Nephron progenitor cell (in vitro differentiated cells): ENCODE measurements around the gene PPHLN1.
"Not testable (repeated sequence)": the region's sequence is repeated elsewhere in the genome, so short reads cannot be mapped to it uniquely, and the experiment has no call there.

Source experiments
- DNase-seq: peaks from one replicate; pipeline ENCODE4 v3.0.0; 2021
- H3K27ac Mint-ChIP-seq: 2 replicates; pipeline ENCODE4 v1.8.0; 2021; ENCODE audit warnings: mild to moderate bottlenecking, moderate library complexity, mixed read lengths
- H3K27me3 Mint-ChIP-seq: 2 replicates; pipeline ENCODE4 v1.8.0; 2021; ENCODE audit warnings: mild to moderate bottlenecking, low read depth, mixed read lengths; ENCODE audit not compliant: poor library complexity
- H3K36me3 Mint-ChIP-seq: 2 replicates; pipeline ENCODE4 v1.8.0; 2021; ENCODE audit warnings: low read depth, mixed read lengths
- H3K4me1 Mint-ChIP-seq: 2 replicates; pipeline ENCODE4 v1.8.0; 2021; ENCODE audit warnings: mixed read lengths
- H3K4me3 Mint-ChIP-seq: 2 replicates; pipeline ENCODE4 v1.8.0; 2021; ENCODE audit warnings: mild to moderate bottlenecking, moderate library complexity, mixed read lengths
- H3K9me3 Mint-ChIP-seq: 2 replicates; pipeline ENCODE4 v1.8.0; 2021; ENCODE audit warnings: mild to moderate bottlenecking, moderate library complexity, mixed read lengths
- TF ChIP-seq, protein P1 (sequence below): fragments of 200-600 bp; sonication (generic); IDR thresholded peaks from 2 replicates; pipeline ENCODE4 v1.5.0; 2021; ENCODE audit warnings: antibody characterized with exemption

PPHLN1 gene

DNA sequence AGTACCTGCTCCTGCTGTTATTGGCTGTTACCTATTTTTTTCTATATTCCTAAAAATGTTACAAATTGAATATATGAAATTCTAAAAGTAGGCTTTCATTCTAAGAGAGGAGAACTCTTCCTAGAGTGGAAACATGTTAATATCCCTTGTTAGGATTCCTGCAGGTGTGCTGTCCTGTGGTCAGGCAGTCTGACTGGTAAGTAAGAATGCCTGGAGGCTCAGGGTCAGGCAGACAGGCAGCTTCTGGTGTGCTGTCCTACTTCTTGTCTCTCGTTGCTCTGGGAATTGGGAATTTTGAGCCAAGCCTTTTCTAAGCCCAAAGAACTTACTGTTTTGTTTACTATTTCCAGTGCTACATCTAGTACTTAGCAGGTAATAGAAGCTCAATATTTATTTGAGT lies 10.3 kb downstream of the PPHLN1 start:
- DNase-seq = no peak
- Mint-ChIP-seq H3K27ac (no peak overlapping the region), H3K9me3 (no peaks in the 10 kb centered on the region), H3K4me3 (no peak overlapping the region), H3K4me1 (peaks cover 4% of the 10 kb centered on the region), H3K27me3 (no peaks in the 10 kb centered on the region), H3K36me3 (peaks cover 26% of the 10 kb centered on the region)
- TF ChIP-seq, protein P1, sequence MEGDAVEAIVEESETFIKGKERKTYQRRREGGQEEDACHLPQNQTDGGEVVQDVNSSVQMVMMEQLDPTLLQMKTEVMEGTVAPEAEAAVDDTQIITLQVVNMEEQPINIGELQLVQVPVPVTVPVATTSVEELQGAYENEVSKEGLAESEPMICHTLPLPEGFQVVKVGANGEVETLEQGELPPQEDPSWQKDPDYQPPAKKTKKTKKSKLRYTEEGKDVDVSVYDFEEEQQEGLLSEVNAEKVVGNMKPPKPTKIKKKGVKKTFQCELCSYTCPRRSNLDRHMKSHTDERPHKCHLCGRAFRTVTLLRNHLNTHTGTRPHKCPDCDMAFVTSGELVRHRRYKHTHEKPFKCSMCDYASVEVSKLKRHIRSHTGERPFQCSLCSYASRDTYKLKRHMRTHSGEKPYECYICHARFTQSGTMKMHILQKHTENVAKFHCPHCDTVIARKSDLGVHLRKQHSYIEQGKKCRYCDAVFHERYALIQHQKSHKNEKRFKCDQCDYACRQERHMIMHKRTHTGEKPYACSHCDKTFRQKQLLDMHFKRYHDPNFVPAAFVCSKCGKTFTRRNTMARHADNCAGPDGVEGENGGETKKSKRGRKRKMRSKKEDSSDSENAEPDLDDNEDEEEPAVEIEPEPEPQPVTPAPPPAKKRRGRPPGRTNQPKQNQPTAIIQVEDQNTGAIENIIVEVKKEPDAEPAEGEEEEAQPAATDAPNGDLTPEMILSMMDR = no peak

- DNase-seq = no peak
- TF ChIP-seq, protein P1 = no peak
- H3K27ac Mint-ChIP-seq = no peak overlapping the region
- no peaks in the 10 kb centered on the region for H3K27me3 Mint-ChIP-seq
- peaks cover 26% of the 10 kb centered on the region for H3K36me3 Mint-ChIP-seq
- H3K9me3 Mint-ChIP-seq = no peaks in the 10 kb centered on the region
- peaks cover 4% of the 10 kb centered on the region for H3K4me1 Mint-ChIP-seq
- H3K4me3 Mint-ChIP-seq = no peak overlapping the region
Observed at GRCh38 chr12:42338280-42338679, 12.3 kb downstream of the PPHLN1 start.

DNA sequence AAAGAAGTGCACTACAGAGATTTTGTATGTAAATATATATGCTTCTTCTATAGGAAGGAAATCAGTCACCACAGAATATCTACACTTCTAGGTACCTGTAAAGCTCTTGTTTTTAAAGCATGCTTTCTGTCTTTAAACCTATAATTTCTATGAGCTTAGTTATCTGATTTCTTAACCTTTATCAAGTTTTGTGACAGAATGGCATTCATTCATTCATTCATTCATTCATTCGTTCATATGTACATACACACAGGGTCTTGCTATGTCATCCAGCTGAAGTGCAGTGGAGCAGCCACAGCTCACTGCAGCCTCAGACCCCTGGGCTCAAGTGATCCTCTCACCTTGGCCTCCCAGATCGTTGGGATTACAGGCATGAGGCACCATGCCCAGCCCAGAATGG lies 16.1 kb downstream of the PPHLN1 start:
- DNase-seq = no peak
- Mint-ChIP-seq H3K27me3 (no peaks in the 10 kb centered on the region), H3K36me3 (peaks cover 15% of the 10 kb centered on the region), H3K4me1 (no peaks in the 10 kb centered on the region), H3K27ac (no peak overlapping the region), H3K4me3 (no peak overlapping the region), H3K9me3 (peaks cover under 1% of the 10 kb centered on the region)
- TF ChIP-seq, protein P1 = no peak

- Mint-ChIP-seq H3K9me3 (peaks cover 6% of the 10 kb centered on the region), H3K36me3 (peaks cover 31% of the 10 kb centered on the region), H3K27ac (no peak overlapping the region), H3K4me3 (no peak overlapping the region), H3K4me1 (no peaks in the 10 kb centered on the region), H3K27me3 (no peaks in the 10 kb centered on the region)
- no peak for DNase-seq
- TF ChIP-seq, protein P1 = no peak
Observed at GRCh38 chr12:42343721-42344120, 17.8 kb downstream of the PPHLN1 start.

DNA sequence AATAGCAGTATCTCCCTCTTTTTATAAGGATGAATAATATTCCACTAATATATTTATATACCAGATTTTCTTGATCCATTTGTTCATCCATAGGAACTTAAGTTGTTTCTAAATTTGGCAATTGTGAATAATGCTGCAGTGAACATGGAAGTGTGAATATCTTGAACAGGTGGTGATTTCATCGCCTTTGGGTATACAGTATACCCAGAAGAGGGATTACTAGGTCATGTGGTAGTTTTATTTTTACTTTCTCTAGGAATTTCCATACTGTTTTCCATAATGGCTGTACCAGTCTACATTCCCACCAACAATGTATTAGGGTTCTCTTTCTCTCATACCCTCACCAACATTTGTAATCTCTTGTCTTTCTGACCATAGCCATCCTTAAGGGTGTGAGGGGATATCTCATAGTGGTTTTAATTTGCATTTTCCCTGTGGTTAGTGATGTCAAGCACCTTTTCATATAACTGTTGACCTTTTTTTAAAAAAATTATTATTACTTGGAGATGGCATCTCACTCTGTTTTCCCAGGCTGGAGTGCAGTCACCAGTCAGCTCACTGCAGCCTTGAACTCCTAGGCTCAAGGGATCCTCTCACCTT lies 20.5 kb downstream of the PPHLN1 start:
- Mint-ChIP-seq H3K4me1 (no peaks in the 10 kb centered on the region), H3K27ac (no peak overlapping the region), H3K4me3 (no peak overlapping the region), H3K9me3 (peaks cover 24% of the 10 kb centered on the region), H3K36me3 (peaks cover 46% of the 10 kb centered on the region), H3K27me3 (no peaks in the 10 kb centered on the region)
- no peak for DNase-seq
- TF ChIP-seq, protein P1 = no peak

DNA sequence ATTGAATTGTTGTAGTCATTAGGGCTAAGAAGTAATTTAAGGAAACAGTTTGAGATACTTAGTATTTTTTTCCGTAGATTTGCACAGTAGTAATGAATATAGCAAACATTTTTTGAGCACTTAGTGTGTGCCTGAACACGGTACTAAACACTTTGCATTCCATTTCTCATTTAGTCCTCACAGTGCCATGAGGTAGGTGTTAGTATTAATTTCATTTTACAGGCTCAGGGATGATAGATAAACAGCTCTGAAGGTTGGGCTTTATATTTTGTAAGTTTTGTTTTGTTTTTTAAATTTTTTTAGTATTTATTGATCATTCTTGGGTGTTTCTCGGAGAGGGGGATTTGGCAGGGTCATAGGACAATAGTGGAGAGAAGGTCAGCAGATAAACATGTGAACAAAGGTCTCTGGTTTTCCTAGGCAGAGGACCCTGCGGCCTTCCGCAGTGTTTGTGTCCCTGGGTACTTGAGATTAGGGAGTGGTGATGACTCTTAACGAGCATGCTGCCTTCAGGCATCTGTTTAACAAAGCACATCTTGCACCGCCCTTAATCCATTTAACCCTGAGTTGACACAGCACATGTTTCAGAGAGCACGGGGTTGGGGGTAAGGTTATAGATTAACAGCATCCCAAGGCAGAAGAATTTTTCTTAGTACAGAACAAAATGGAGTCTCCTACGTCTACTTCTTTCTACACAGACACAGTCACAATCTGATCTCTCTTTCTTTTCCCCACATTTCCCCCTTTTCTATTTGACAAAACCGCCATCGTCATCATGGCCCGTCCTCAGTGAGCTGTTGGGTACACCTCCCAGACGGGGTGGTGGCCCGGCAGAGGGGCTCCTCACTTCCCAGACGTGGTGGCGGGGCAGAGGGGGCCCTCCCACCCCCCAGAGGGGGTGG lies 23.4 kb downstream of the PPHLN1 start:
- not testable (repeated sequence) for DNase-seq, H3K4me1 Mint-ChIP-seq, H3K4me3 Mint-ChIP-seq, H3K27ac Mint-ChIP-seq, H3K27me3 Mint-ChIP-seq
- Mint-ChIP-seq H3K36me3 (peaks cover 62% of the 10 kb centered on the region), H3K9me3 (peaks cover 27% of the 10 kb centered on the region)

DNA sequence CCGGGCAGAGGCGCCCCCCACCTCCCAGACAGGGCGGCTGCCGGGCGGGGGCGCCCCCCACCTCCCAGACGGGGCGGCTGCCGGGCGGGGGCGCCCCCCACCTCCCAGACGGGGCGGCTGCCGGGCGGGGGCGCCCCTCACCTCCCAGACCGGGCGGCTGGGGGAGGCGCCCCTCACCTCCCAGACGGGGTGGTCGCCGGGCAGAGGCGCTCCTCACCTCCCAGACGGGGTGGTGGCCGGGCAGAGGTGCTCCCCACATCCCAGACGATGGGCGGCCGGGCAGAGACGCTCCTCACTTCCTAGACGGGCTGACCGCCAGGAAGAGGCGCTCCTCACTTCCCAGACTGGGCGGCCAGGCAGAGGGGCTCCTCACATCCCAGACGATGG lies 24.0 kb downstream of the PPHLN1 start:
- not testable (repeated sequence) for H3K27ac Mint-ChIP-seq, H3K27me3 Mint-ChIP-seq, H3K4me1 Mint-ChIP-seq, DNase-seq, H3K4me3 Mint-ChIP-seq
- H3K36me3 Mint-ChIP-seq = peaks cover 62% of the 10 kb centered on the region
- peaks cover 27% of the 10 kb centered on the region for H3K9me3 Mint-ChIP-seq
